Ascending aorta (tissue), 2 donors: ENCODE measurements around the gene IGLL1. TPM values are rescaled to one million over a fixed set of nuclear protein-coding genes. Genes with fewer than 3 reads are reported as not detected.
"Not testable (repeated sequence)": the region's sequence is repeated elsewhere in the genome, so short reads cannot be mapped to it uniquely, and the experiment has no call there.

Experiments used
- DNase-seq, 2 donors: peaks; one replicate each; pipeline ENCODE4 v3.0.0-alpha.2; 2019; ENCODE audit warnings: low spot score in 2 of 2
- H3K27ac ChIP-seq, 2 donors: fragments of 200-600 bp; sonication (generic); one replicate each; pipeline ENCODE4 v1.5.1; 2016 to 2017; ENCODE audit warnings: mild to moderate bottlenecking in 1 of 2
- H3K27me3 ChIP-seq: fragments of 200-600 bp; sonication (generic); one replicate; pipeline ENCODE4 v1.5.1; 2017
- H3K36me3 ChIP-seq, 2 donors: fragments of 200-600 bp; sonication (generic); one replicate each; pipeline ENCODE4 v1.5.1; 2016
- H3K4me1 ChIP-seq, 2 donors: fragments of 200-600 bp; sonication (generic); one replicate each; pipeline ENCODE4 v1.5.1; 2016 to 2017; ENCODE audit warnings: mild to moderate bottlenecking in 1 of 2
- H3K4me3 ChIP-seq, 2 donors: fragments of 200-600 bp; sonication (generic); one replicate each; pipeline ENCODE4 v1.5.1; 2016 to 2017; ENCODE audit warnings: mild to moderate bottlenecking in 1 of 2
- H3K9me3 ChIP-seq, 2 donors: fragments of 200-600 bp; sonication (generic); one replicate each; pipeline ENCODE4 v1.5.1; 2016
- CTCF ChIP-seq, 3 experiments: fragments of 200-600 bp in 2 of 3; fragments of 450-650 bp in 1 of 3; sonication (generic) in 2 of 3; IDR thresholded peaks; one replicate each; pipeline ENCODE4 v1.5.1; 2016 to 2019; ENCODE audit warnings: antibody characterized with exemption in 3 of 3, mild to moderate bottlenecking in 1 of 3, moderate library complexity in 1 of 3
- intact Hi-C: fragments of 100-400 bp; cut with DNase I; formaldehyde crosslinking; loops from one replicate; pipeline ENCODE4 v1.15.1; 2023
- total RNA-seq: library from RNA; depleted of rRNA; stranded (reverse); fragments of >200 nt; gene quantifications from one replicate; pipeline ENCODE4 v1.1.0, GENCODE V29; 2016

IGLL1 gene
- total RNA-seq, 1 donor from 2014 or later: not detected

GRCh38 chr22:23537416-23537815, 42.7 kb downstream of the IGLL1 start:
- H3K27me3 ChIP-seq: no peaks in the 10 kb centered on the region
- peak in 1 of 2 donors; percentile 31 for DNase-seq
- no peak overlapping the region for H3K4me3 ChIP-seq
- intact Hi-C loops: no loop called here
- H3K27ac ChIP-seq: no peak overlapping the region
- no peaks in the 10 kb centered on the region for H3K9me3 ChIP-seq
- TF ChIP-seq CTCF (IDR thresholded peaks at IDR 0.05): no peak
- H3K4me1 ChIP-seq: no peaks in the 10 kb centered on the region
- no peaks in the 10 kb centered on the region for H3K36me3 ChIP-seq

- DNase-seq: peak in 1 of 2 donors; percentile 27
- intact Hi-C loops: no loop called here
- no peak overlapping the region for H3K27ac ChIP-seq
These were observed 43.2 kb downstream of the IGLL1 start for GRCh38 chr22:23536821-23537345.

GRCh38 chr22:23535790-23536661, 44.1 kb downstream of the IGLL1 start:
- H3K36me3 ChIP-seq, H3K27me3 ChIP-seq, H3K9me3 ChIP-seq, H3K4me1 ChIP-seq, intact Hi-C loops, H3K27ac ChIP-seq, H3K4me3 ChIP-seq: not testable (repeated sequence)
- DNase-seq: peak in 1 of 2 donors; percentile 21

More at GRCh38 chr22:23536821-23537345, 43.2 kb downstream of the IGLL1 start:
- no peak for TF ChIP-seq CTCF (IDR thresholded peaks at IDR 0.05)
- H3K36me3 ChIP-seq: no peaks in the 10 kb centered on the region
- H3K9me3 ChIP-seq: no peaks in the 10 kb centered on the region
- H3K27me3 ChIP-seq: no peaks in the 10 kb centered on the region
- no peak overlapping the region for H3K4me3 ChIP-seq
- no peaks in the 10 kb centered on the region for H3K4me1 ChIP-seq

GRCh38 chr22:23534851-23535717, 45.0 kb downstream of the IGLL1 start:
- no peaks in the 10 kb centered on the region for H3K27me3 ChIP-seq
- no peak for TF ChIP-seq CTCF (IDR thresholded peaks at IDR 0.05)
- peak in 1 of 2 donors; percentile 58 for DNase-seq
- no peaks in the 10 kb centered on the region for H3K9me3 ChIP-seq
- H3K27ac ChIP-seq: no peak overlapping the region
- no peaks in the 10 kb centered on the region for H3K4me1 ChIP-seq
- no peak overlapping the region for H3K4me3 ChIP-seq
- H3K36me3 ChIP-seq: no peaks in the 10 kb centered on the region
- intact Hi-C loops: no loop called here

- no peaks in the 10 kb centered on the region for H3K9me3 ChIP-seq
- no peaks in the 10 kb centered on the region for H3K36me3 ChIP-seq
- intact Hi-C loops: no loop called here
- H3K27me3 ChIP-seq: no peaks in the 10 kb centered on the region
- TF ChIP-seq CTCF (IDR thresholded peaks at IDR 0.05): no peak
- no peak overlapping the region for H3K27ac ChIP-seq
- no peaks in the 10 kb centered on the region for H3K4me1 ChIP-seq
- no peak overlapping the region for H3K4me3 ChIP-seq
- DNase-seq: no peak
These were observed 45.8 kb downstream of the IGLL1 start for GRCh38 chr22:23534201-23534850.
